Cardiac ventricle fibroblast (primary cell): Measurements from ENCODE around the gene GABRR3. TPM values are rescaled to one million over a fixed set of nuclear protein-coding genes. Genes with fewer than 3 reads are reported as not detected.

Source experiments
- total RNA-seq: library from RNA; depleted of rRNA; stranded (reverse); fragments of >200 nt; gene quantifications from 2 replicates; pipeline ENCODE4 v1.2.3, GENCODE V29; 2015

GABRR3 gene
- not detected in 2 replicates for total RNA-seq

DNA sequence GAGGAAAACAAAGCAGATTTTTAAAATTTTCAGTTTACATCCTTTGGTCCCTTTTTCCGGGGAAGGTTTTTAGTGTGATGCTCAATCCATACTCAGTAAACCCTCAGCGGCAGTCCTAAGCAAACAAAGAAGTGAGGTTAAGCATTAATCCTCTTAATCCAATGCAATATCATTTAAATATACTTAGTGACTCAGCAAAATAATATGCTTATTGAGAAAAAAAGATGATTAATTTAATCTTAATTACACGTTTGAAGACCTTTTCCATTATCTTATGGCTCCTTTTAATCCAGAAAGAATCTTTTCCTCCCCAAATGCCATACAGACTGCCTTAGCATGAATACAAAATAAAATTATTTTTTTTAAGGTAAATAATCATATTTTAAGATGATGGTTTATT lies at the start of gene GABRR3:
Gene GABRR3, minus strand, starts transcription at position 108 of the 400 bp plus-strand sequence. CDS start 328 bp downstream, outside the sequence.

DNA sequence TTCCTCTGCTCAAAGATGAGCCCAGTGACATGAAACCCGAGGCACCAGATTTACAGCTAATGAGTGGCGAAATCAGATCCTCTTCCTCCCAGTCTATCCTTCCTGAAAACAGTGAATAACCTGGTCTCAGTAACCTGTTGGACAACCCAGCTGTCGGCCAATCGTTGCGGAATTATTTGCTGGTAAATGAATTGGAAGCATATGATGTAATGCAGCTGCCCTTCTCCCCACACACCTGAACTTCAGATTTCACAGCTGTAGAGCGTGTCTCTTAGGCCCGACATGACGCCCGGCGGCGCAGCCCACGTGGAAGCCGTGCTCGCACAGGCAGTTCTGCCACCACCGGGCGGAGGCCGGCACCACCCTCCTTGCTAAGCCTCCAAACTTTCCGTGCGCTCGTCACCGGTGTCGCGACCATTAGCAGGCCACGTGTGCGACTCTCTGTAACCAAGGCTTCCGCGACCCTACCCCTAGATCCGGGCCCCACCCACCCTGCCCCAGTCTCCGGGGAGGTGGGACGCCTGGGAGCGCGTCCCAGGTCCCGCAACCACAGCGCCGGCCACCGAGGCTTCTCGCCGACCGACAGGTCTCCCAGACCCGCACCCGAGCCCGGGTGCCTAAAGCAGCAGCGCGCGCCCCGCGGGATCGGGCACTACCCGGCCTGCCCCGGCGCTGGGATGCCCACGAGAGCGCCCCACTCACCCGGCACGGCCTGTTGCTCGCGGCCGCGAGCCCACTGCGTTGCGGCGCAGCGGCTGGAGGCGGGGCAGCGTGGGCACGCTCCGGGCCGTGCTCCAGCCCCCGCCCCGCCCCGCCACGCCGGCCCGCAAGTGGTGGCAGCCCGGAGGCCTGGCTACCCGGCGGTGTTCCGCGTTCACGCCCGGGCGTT lies 63.2 kb downstream of the GABRR3 start, which contains the start of gene RIOX2:
Gene RIOX2, minus strand, starts transcription at position 753 of the 889 bp plus-strand sequence. CDS start 4,838 bp downstream, outside the sequence.

Other genes with a start within 250 kb of the GABRR3 start
- 14.4 and 16.4 TPM in 2 replicates for gene CRYBG3, start 213.3 kb downstream of the GABRR3 start, total RNA-seq
- gene RIOX2, start 62.9 kb downstream of the GABRR3 start, total RNA-seq = 24.0 and 26.8 TPM in 2 replicates
- gene OR5AC2, start 51.9 kb upstream of the GABRR3 start, total RNA-seq = not detected in 2 replicates
- gene OR5H1, start 95.4 kb upstream of the GABRR3 start, total RNA-seq = not detected in 2 replicates
- not detected in 2 replicates for gene OR5H14, start 112.2 kb upstream of the GABRR3 start, total RNA-seq
- not detected in 2 replicates for gene OR5H15, start 131.4 kb upstream of the GABRR3 start, total RNA-seq
- gene OR5H6, start 228.9 kb upstream of the GABRR3 start, total RNA-seq = not detected in 2 replicates
- gene OR5H2, start 247.2 kb upstream of the GABRR3 start, total RNA-seq = not detected in 2 replicates